Measurements from ENCODE around the gene ANKLE1. TPM values are rescaled to one million over a fixed set of nuclear protein-coding genes. Genes with fewer than 3 reads are reported as not detected.

ANKLE1 gene
- total and polyA plus RNA-seq, 2 donors (not counting 3 experiments of a cell fraction or from before 2014, with no cell fraction given) = 1.9 to 3.1 TPM

GRCh38 chr19:17259118-17259780 lies 22.5 kb upstream of the ANKLE1 start:
- Histone ChIP-seq H2AFZ (ENCODE audit: low read depth, low read length) (no peak overlapping the region), H3K27ac (ENCODE audit: insufficient read depth, low read depth, low read length) (no peak overlapping the region), H3K4me2 (ENCODE audit: insufficient read depth, low read length) (no peak overlapping the region), H3K36me3 (ENCODE audit: control insufficient read depth in 2 of 2, extremely low read depth in 1 of 2, insufficient read depth in 2 of 2, low read length in 2 of 2) (peaks cover 0 to 27% of the 10 kb centered on the region in 2 experiments), H3K79me2 (ENCODE audit: control insufficient read depth, insufficient read depth, low read length) (no peaks in the 10 kb centered on the region), H3K4me3 (replicated peaks in 1 of 3; ENCODE audit: insufficient read depth in 1 of 3, low read depth in 1 of 3, low read length in 3 of 3) (no peak overlapping the region), H3K27me3 (ENCODE audit: control insufficient read depth in 2 of 2, insufficient read depth in 2 of 2, low read length in 2 of 2) (no peaks in the 10 kb centered on the region), H3K9ac (replicated peaks; ENCODE audit: extremely low read depth, insufficient read depth, low read length) (no peak overlapping the region), H4K20me1 (replicated peaks; ENCODE audit: control insufficient read depth, extremely low read depth, insufficient read depth, low read length) (no peaks in the 10 kb centered on the region), H3K4me1 (ENCODE audit: control insufficient read depth, extremely low read depth, insufficient read depth, low read length) (peaks cover 4% of the 10 kb centered on the region), H3K9me1 (replicated peaks; ENCODE audit: control insufficient read depth, extremely low read depth, insufficient read depth, low read length) (no peaks in the 10 kb centered on the region), H3K9me3 (replicated peaks; ENCODE audit: control insufficient read depth, insufficient read depth, low read length) (no peaks in the 10 kb centered on the region)
- BruUV-seq (replicated peaks) = no TSS peak
- ChIA-PET POLR2A (no interaction called here), CTCF (interaction anchor here (1.2 to 3.1 kb wide), 6 partner anchors 9 to 23 kb away, joined by 3 to 28 read pairs (median 6); partner anchors contain the start of gene ANKLE1)
- intact Hi-C loops (cut with micrococcal nuclease) (no loop called here), dilution Hi-C loops (cut with MboI; ENCODE audit: extremely low pct_ligation_motif_present, low sequenced_read_pairs) (no loop called here)
- FAIRE-seq (no peak), DNase-seq (ENCODE audit: low read depth, low spot score) (no peak)
- TF ChIP-seq CTCF (IDR thresholded peaks at IDR 0.05; ENCODE audit: extremely low read depth in 1 of 2, insufficient read depth in 1 of 2, low read depth in 1 of 2, low read length in 2 of 2) = no peak

- H3K4me3 ChIP-seq (replicated peaks in 1 of 3; ENCODE audit: insufficient read depth in 1 of 3, low read depth in 1 of 3, low read length in 3 of 3) = no peak overlapping the region
- H3K4me2 ChIP-seq (ENCODE audit: insufficient read depth, low read length) = no peak overlapping the region
- no peak overlapping the region for H3K9ac ChIP-seq (replicated peaks; ENCODE audit: extremely low read depth, insufficient read depth, low read length)
- no TSS peak for BruUV-seq (replicated peaks)
- ChIA-PET POLR2A (no interaction called here), CTCF (interaction anchor here (0.6 to 3.1 kb wide), 12 partner anchors 10 to 191 kb away, joined by 3 to 28 read pairs (median 4); partner anchors contain the start of gene ANKLE1)
- FAIRE-seq = no peak
- H3K79me2 ChIP-seq (ENCODE audit: control insufficient read depth, insufficient read depth, low read length) = no peaks in the 10 kb centered on the region
- intact Hi-C loops (cut with micrococcal nuclease) (no loop called here), dilution Hi-C loops (cut with MboI; ENCODE audit: extremely low pct_ligation_motif_present, low sequenced_read_pairs) (no loop called here)
- no peaks in the 10 kb centered on the region for H3K27me3 ChIP-seq (ENCODE audit: control insufficient read depth in 2 of 2, insufficient read depth in 2 of 2, low read length in 2 of 2)
- no peak overlapping the region for H3K27ac ChIP-seq (ENCODE audit: insufficient read depth, low read depth, low read length)
- no peaks in the 10 kb centered on the region for H4K20me1 ChIP-seq (replicated peaks; ENCODE audit: control insufficient read depth, extremely low read depth, insufficient read depth, low read length)
- no peak overlapping the region for H2AFZ ChIP-seq (ENCODE audit: low read depth, low read length)
- H3K4me1 ChIP-seq (ENCODE audit: control insufficient read depth, extremely low read depth, insufficient read depth, low read length) = peaks cover 11% of the 10 kb centered on the region
- DNase-seq (ENCODE audit: low read depth, low spot score) = no peak
- H3K9me1 ChIP-seq (replicated peaks; ENCODE audit: control insufficient read depth, extremely low read depth, insufficient read depth, low read length) = no peaks in the 10 kb centered on the region
- peaks cover 0 to 23% of the 10 kb centered on the region in 2 experiments for H3K36me3 ChIP-seq (ENCODE audit: control insufficient read depth in 2 of 2, extremely low read depth in 1 of 2, insufficient read depth in 2 of 2, low read length in 2 of 2)
- no peak for TF ChIP-seq GATA2 (IDR thresholded peaks at IDR 0.05; ENCODE audit: insufficient read depth, insufficient read length, low read depth, low read length)
- TF ChIP-seq POLR2A (IDR thresholded peaks at IDR 0.05; ENCODE audit: low read depth, low read length) = no peak
- TF ChIP-seq FOS (IDR thresholded peaks at IDR 0.05; ENCODE audit: borderline replicate concordance, insufficient read depth, low read length) = no peak
- TF ChIP-seq EZH2 (IDR thresholded peaks at IDR 0.05; ENCODE audit: borderline replicate concordance, low read depth, low read length, severe bottlenecking) = no peak
- no peak for TF ChIP-seq MYC (IDR thresholded peaks at IDR 0.05; ENCODE audit: low read depth, low read length)
- TF ChIP-seq POLR2AphosphoS5 (IDR thresholded peaks at IDR 0.05; ENCODE audit: insufficient read depth, low read depth, low read length) = no peak
- no peak for TF ChIP-seq CTCF (IDR thresholded peaks at IDR 0.05; ENCODE audit: extremely low read depth in 1 of 2, insufficient read depth in 1 of 2, low read depth in 1 of 2, low read length in 2 of 2)
- no peak for TF ChIP-seq JUN (IDR thresholded peaks at IDR 0.05; ENCODE audit: borderline replicate concordance, insufficient read depth, insufficient read length, low read depth)
- H3K9me3 ChIP-seq (replicated peaks; ENCODE audit: control insufficient read depth, insufficient read depth, low read length) = no peaks in the 10 kb centered on the region
Observed at GRCh38 chr19:17259934-17260333, 21.8 kb upstream of the ANKLE1 start.
